ENCODE results near the gene NTMT1.

NTMT1 gene

DNA sequence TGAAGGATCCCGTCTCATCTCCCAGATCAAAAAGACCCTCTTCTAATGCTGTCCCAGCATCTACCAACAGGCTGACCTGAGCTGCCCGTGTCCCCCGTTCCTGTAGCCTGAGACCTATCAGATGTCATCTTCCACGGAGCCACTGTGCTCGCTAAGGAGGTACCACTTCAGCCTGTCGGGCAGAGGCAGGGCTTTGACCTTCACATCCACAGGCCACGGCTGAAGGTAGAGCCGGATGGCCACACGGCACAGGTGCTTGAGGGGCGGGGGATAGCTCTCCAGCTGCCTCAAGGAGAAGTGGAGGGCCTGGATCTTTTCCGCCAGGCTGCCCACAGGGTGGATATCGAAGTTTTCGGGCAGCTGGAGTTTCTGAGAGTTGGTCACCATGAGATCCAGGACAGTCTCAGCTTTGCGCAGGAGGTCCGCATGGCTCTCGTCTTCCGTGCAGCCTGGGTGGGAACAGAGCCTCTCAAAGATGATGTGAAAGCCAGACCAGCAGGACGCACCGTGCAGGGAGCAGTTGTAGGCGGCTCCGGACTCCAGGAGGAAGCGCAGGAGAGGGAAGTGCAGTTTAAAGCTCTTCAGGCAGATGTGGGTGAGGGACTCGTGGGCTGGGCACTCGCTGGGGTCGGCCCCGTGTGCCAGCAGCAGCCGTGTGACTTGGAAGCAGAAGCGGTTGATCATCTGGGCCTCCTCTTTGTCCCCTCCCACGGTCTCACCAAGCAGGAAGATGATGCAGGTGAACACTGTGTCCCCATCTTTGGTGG lies 11.9 kb downstream of the NTMT1 start:
- no peak for DNase-seq

DNA sequence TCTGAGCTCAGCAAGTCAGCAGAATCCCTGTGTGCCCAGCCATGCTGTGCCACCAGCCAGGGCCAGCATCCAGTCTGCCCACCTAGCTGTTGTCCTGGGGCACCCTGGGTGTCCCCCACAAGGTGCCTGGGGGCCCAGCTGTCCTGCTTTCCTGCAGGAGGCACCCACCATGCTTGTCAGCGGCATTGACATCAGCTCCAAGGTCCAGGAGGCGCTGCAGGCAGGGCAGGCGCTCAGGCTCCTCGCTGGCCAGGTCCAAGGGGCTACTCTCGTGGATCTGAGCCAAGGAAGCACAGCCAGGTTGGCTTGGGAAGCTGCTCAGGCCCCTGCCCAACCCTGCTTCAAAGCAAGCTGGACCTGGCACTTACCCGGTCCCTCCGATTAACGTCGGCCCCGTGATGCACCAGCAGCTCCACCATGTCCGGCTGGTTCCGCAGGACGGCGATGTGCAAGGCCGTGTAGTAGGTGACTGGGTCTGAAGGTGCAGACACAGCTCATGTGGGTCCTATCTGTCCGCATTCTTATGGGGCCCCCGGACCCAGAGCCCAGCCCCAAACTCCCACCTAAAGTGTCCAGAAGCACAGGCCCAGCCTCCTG lies 13.2 kb downstream of the NTMT1 start:
- DNase-seq, result no peak

DNA sequence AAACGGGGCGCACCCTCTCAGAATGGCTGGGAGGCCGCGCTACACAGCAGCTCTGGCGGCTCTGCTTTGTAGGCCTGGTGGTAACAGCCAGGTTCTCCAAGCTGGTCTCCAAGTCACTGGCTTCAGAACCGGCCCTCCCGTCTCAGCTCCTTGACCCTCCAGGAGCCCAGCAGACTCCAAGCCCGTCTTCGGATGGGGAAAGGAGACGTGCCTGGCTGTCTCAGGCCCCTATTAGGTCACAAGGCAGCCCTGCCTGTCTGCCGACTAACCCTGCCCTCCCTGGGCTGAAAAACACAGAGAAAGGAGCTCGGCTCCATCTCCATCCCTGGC lies 13.8 kb downstream of the NTMT1 start:
- DNase-seq, result no peak

DNA sequence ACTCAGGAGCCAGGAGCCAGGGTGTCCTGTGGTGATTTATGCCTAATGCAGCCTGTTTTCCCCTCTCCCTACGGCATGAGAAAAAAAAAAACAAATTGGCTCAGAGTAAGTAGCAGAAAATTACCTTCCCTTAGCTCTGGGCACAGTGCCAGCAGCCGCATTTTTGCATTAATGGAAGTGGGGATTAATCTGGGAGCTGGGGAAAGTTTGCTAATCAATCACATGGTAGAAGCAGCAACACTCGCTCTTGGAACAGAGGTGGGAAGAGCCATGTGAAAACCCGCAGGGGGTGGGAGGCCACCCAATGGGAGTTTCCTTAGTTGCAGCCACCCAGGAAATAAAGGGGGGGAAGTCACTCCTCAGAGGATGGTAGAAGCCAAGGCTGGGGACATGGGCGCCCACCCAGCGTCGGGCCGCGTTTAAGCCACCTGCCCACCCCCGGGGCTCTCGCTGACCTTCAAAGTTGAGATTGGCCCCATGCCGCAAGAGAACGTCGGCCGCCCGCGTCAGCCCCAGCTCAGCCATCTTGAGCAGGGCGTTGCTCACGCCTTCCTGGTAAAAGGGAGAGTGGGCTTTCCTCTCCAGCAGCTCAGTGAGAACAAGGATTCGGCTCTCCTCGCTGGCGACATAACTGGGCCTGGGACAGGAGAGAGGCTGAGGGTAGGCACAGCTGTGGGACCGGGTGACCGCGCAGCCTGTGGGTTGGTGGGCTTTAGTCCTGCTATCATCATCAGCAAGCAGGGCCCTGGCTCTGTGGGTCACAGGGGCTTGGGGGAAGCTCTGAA lies 14.3 kb downstream of the NTMT1 start:
- DNase-seq, result no peak

DNA sequence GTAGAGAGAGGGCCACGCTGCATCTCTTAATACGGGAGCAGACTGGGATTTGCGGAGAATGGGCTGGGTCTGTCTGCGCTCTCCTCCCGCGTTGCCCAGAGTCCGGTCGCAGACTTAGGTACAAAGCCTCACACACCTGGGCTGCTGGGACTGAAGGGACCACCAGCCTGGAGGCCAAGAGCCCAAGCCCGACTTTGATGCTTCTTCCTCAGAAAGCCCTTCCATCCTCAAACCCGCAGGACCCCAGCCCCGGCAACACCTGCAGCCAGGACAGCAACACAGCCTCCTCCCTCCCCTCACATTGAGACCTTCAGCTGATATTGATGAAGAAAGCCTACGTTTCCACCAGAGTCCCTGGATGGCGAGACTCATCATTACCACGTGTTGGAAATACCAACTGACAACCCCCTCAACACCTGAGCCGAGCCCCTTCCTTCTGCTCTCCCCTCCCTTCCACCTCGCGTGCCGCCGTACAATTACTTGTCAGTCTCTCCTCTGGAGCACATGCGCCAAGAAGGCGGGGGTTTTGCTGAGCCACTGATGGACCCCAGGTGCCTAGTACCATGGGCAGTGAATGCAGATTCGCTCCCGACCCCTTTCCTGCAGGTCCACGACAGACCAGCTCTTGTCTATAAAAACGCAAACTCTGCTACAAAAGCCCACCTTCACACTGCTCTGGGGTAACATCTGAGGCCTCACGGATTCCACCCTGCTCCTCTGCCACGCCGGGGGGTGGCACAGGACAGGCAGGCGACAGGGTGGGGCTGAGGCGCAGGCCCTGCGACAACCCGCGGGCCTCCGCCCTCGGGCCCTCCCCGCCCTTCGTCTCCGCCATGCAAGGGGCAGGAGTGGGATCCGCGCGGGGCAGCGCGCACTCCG lies 15.1 kb downstream of the NTMT1 start:
- DNase-seq, result no peak

- DNase-seq, result peak; percentile 86 to 92
Observed at GRCh38 chr9:129641750-129642585, 16.0 kb downstream of the NTMT1 start, which contains the start of gene ASB6. ASB6 (minus strand) TSS chr9:129642151; CDS start chr9:129641999, 152 bp downstream.

- DNase-seq, result no peak
Observed at GRCh38 chr9:129643706-129644105, 17.7 kb downstream of the NTMT1 start.

GRCh38 chr9:129644365-129644764 lies 18.4 kb downstream of the NTMT1 start:
- no peak for DNase-seq

- no peak for DNase-seq
Observed at GRCh38 chr9:129644902-129645301, 18.9 kb downstream of the NTMT1 start.

GRCh38 chr9:129646252-129646651 lies 20.3 kb downstream of the NTMT1 start:
- no peak for DNase-seq

DNA sequence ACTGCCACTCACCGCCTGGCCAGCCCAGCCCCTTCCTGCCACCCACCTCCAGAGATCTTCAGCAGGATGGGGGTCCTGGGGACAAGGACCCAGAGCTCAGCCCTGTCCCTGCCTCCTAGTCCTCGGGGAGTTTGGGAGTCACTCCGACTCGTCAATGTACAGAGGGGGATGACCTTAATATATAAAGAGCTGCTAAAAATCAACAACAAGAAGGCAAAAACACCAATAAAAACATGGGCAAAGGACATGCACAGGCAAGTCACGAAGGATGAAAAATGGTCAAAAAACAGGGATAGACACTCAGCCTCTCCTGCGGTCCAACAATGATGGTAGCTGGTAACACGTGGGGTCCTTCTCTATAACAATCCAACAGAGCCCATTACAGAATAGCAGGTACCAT lies 20.7 kb downstream of the NTMT1 start:
- no peak for DNase-seq

- no peak for DNase-seq
Observed at GRCh38 chr9:129647635-129648034, 21.7 kb downstream of the NTMT1 start.

- no peak for DNase-seq
Observed at GRCh38 chr9:129648092-129648763, 22.3 kb downstream of the NTMT1 start.

DNA sequence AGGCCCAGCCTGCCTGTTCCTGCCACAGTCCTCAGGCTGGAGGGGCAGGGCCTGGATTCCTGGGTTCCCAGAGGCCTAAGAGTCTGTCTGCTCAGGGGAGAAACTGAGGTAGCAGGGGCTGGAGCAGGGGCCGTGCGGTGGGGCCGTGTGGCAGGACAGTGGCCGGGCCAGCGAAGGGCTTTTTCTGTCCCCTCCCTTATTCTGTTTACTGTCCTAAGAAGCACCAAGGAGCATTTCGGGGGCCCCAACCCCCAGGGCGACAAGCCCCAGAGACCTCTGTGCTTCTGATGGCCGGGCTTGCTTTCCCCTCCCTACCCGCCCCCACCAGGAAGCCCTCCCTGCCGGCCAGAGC lies 22.8 kb downstream of the NTMT1 start:
- no peak for DNase-seq

- no peak for DNase-seq
Observed at GRCh38 chr9:129649726-129650679, 24.0 kb downstream of the NTMT1 start.

- DNase-seq, result no peak
Observed at GRCh38 chr9:129650680-129651235, 24.8 kb downstream of the NTMT1 start.

- DNase-seq, result no peak
Observed at GRCh38 chr9:129653823-129654553, 28.0 kb downstream of the NTMT1 start.

DNA sequence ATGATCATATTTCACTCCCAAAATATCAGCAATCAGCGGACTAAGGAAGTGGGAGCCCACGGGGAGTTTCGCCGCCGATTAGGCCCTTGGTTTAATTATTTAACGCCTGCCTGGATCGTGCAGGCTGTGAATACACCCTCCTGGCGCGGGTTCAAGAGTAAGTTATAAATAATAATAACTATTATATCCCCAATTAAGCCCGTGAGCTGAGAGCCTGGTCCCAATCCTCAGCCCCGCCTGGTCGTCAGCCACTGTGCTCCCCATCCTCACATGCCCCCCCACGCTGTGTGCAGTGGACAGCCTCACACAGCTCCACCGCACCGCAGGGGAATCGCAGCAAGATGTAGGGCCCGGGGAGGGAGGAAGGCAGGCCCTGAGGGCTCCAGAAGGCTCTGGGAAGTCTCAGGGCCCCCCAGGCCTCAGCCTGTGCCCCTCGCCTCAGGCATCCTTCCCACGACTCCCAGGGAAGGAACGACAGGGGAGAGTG lies 28.6 kb downstream of the NTMT1 start:
- DNase-seq, result no peak

- DNase-seq, result no peak
Observed at GRCh38 chr9:129655154-129655553, 29.2 kb downstream of the NTMT1 start.

Measured in AML-193 (cell line).